ENCODE results near the gene TANGO2.

TANGO2 gene

DNA sequence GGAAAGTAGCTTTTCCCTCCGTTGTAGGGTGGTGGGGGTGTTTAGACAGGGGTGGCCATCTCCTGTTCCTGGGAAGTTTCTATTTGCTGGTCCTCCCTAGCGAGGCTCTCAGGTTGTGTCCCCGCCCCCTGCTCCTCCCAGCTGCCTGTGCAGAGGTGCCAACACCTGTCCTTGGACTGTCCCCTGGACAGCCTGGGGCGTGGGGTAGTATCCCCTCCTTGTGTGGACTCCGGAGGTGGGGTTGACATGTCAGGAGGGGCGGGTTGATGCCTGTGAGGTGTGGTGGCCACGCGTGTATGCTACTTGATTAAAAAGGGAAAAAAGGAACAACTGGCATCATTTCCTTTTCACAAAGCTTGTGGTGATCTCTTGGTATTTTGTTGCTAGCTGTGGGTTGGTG is 80.7 kb downstream of the TANGO2 start:
- H3K27me3 Mint-ChIP-seq, result no peaks in the 10 kb centered on the region
- peaks cover 52% of the 10 kb centered on the region for H3K4me1 Mint-ChIP-seq
- peak overlapping the region; percentile 95 for H3K27ac Mint-ChIP-seq
- ATAC-seq (no peak), DNase-seq (no peak)
- no peak overlapping the region for H3K4me3 Mint-ChIP-seq
- H3K9me3 Mint-ChIP-seq, result no peaks in the 10 kb centered on the region
- H3K36me3 Mint-ChIP-seq (ENCODE audit: low read depth), result peaks cover 56% of the 10 kb centered on the region

- Mint-ChIP-seq H3K36me3 (ENCODE audit: low read depth) (peaks cover 50% of the 10 kb centered on the region), H3K27me3 (no peaks in the 10 kb centered on the region), H3K27ac (peak overlapping the region; percentile 95), H3K4me3 (peak overlapping the region; percentile 11), H3K4me1 (peaks cover 49% of the 10 kb centered on the region), H3K9me3 (no peaks in the 10 kb centered on the region)
- DNase-seq (no peak), ATAC-seq (no peak)
Observed at GRCh38 chr22:20102203-20102780, 81.4 kb downstream of the TANGO2 start.

DNA sequence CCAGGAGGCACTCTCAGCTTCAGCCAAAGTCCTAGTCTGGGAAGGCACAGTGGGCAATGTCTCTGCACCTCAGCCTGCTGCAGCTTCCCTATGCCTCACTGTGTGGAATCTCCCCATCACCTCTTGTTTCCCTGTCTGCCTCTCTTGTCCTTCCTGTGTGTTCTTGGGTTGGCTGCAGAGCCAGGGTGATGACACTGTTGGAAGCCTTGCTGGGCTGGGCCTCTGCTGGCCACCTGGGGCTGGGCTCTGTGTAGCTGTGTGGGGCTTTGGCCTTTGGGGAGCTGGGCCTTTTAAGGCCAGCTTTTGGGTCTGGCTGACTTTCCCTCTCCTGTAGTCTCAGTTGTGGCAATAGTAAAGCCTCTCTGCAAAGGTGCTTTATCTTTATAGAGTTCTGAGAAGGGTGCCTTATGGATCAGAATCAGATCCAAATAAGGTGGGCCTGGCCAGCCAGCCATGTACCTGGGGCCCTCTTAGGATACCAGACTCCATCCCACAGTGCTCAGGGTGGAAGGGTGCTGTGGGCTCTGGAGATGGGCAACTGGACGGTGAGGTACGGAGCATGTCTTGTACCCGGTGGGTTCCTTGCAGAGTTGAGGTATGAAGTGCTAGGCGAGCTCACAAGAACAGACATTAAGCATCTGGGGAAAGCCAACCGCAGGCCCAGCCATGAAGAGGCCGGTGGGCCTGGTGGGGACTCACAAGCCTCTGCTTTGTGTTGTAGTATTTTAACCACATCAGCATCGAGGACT is 84.7 kb downstream of the TANGO2 start:
- Mint-ChIP-seq H3K4me1 (peaks cover 24% of the 10 kb centered on the region), H3K9me3 (no peaks in the 10 kb centered on the region), H3K36me3 (ENCODE audit: low read depth) (peaks cover 27% of the 10 kb centered on the region), H3K27ac (peak overlapping the region; percentile 31), H3K27me3 (no peaks in the 10 kb centered on the region), H3K4me3 (no peak overlapping the region)
- no peak for DNase-seq
- ATAC-seq, result no peak

DNA sequence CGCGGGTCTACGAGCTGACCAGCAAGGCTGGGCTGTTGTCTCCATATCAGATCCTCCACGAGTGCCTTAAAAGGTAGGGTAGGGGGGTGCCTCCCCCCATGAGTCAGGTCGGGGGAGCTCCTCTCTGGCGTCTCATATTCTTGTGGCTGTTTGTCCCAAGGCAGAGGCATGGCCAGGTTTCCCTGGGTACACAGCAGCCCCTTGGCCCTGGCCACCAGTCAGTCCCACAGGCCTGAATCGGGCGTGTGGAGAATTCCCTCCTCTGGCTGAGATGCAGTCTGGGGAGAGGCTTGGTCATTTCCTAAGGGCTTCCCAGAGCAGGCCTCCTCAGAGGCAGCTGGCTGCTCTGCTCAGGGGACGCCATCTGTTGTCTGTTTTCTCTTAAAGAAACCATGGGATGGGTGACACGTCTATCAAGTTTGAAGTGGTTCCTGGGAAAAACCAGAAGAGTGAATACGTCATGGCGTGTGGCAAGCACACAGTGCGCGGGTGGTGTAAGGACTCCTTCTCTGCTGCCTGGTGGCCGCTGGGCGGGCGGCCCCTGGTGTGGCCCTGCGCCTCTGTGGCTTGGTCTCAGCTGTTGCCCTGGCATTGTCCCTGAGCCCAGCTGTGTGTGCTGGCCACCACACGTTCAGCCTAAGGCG is 85.4 kb downstream of the TANGO2 start:
- Mint-ChIP-seq H3K4me3 (no peak overlapping the region), H3K9me3 (no peaks in the 10 kb centered on the region), H3K36me3 (ENCODE audit: low read depth) (peaks cover 26% of the 10 kb centered on the region), H3K4me1 (peaks cover 24% of the 10 kb centered on the region), H3K27me3 (no peaks in the 10 kb centered on the region), H3K27ac (no peak overlapping the region)
- DNase-seq, result no peak
- ATAC-seq, result no peak

DNA sequence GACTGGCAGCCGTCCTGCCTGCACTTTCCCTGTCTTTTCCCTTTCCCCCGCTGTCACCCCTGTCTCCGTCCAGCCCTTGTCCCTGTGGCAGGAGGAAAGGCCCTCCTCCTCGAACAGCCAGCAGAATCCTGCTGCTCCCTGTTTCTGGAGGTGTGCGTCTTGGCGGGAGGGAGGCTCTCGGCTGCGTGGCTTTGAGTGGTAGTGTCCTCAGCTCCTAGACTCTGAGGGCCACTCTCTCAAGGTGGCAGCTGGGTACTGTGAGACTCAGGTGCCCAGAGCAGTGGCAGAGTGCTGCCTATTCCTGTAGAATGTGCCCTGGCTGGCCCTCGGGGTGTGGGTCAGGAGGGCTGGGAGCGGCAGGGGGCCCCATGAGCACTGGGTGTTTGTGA is 85.9 kb downstream of the TANGO2 start:
- Mint-ChIP-seq H3K27ac (no peak overlapping the region), H3K9me3 (no peaks in the 10 kb centered on the region), H3K36me3 (ENCODE audit: low read depth) (peaks cover 23% of the 10 kb centered on the region), H3K4me1 (peaks cover 23% of the 10 kb centered on the region), H3K27me3 (no peaks in the 10 kb centered on the region), H3K4me3 (no peak overlapping the region)
- ATAC-seq (no peak), DNase-seq (no peak)

DNA sequence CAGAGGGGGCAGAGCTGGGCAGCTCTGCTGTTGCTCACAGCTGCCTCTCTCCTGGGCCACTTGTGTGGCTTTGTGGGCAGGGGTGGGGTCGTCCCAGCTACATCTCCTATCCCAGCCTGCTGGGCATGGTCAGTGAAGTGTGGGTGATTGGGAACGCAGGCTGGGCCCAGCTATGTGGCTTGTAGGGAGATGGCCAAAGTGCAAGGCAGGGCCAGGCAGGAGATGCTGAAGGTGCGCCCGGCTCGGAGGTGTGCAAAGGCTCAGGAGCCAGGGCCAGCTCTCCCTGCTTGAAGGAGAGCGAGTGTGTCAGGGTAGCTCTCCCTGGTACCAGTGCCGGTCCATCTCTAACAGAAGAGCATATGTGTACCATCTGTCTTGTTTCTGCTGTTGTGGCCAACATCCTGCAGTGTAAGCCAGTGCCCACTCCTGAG is 86.6 kb downstream of the TANGO2 start:
- Mint-ChIP-seq H3K4me1 (peaks cover 23% of the 10 kb centered on the region), H3K36me3 (ENCODE audit: low read depth) (peaks cover 19% of the 10 kb centered on the region), H3K4me3 (no peak overlapping the region), H3K27ac (no peak overlapping the region), H3K9me3 (no peaks in the 10 kb centered on the region), H3K27me3 (no peaks in the 10 kb centered on the region)
- DNase-seq (no peak), ATAC-seq (no peak)

- H3K27ac Mint-ChIP-seq, result no peak overlapping the region
- ATAC-seq, result no peak
- H3K9me3 Mint-ChIP-seq, result no peaks in the 10 kb centered on the region
- H3K27me3 Mint-ChIP-seq, result no peaks in the 10 kb centered on the region
- peaks cover 18% of the 10 kb centered on the region for H3K36me3 Mint-ChIP-seq (ENCODE audit: low read depth)
- H3K4me1 Mint-ChIP-seq, result peaks cover 25% of the 10 kb centered on the region
- no peak for DNase-seq
- H3K4me3 Mint-ChIP-seq, result no peak overlapping the region
Observed at GRCh38 chr22:20107951-20108756, 87.2 kb downstream of the TANGO2 start.

GRCh38 chr22:20108757-20109230 is 87.9 kb downstream of the TANGO2 start:
- Mint-ChIP-seq H3K27ac (no peak overlapping the region), H3K36me3 (ENCODE audit: low read depth) (peaks cover 15% of the 10 kb centered on the region), H3K4me1 (peaks cover 26% of the 10 kb centered on the region)

GRCh38 chr22:20109411-20110358 is 88.8 kb downstream of the TANGO2 start:
- Mint-ChIP-seq H3K27ac (peak overlapping the region; percentile 60), H3K9me3 (no peaks in the 10 kb centered on the region), H3K4me1 (peaks cover 32% of the 10 kb centered on the region), H3K27me3 (no peaks in the 10 kb centered on the region), H3K36me3 (ENCODE audit: low read depth) (peaks cover 19% of the 10 kb centered on the region), H3K4me3 (no peak overlapping the region)
- ATAC-seq (no peak), DNase-seq (no peak)

More at GRCh38 chr22:20108757-20109230, 87.9 kb downstream of the TANGO2 start:
- Mint-ChIP-seq H3K27me3 (no peaks in the 10 kb centered on the region), H3K4me3 (no peak overlapping the region), H3K9me3 (no peaks in the 10 kb centered on the region)
- no peak for ATAC-seq
- DNase-seq, result no peak

DNA sequence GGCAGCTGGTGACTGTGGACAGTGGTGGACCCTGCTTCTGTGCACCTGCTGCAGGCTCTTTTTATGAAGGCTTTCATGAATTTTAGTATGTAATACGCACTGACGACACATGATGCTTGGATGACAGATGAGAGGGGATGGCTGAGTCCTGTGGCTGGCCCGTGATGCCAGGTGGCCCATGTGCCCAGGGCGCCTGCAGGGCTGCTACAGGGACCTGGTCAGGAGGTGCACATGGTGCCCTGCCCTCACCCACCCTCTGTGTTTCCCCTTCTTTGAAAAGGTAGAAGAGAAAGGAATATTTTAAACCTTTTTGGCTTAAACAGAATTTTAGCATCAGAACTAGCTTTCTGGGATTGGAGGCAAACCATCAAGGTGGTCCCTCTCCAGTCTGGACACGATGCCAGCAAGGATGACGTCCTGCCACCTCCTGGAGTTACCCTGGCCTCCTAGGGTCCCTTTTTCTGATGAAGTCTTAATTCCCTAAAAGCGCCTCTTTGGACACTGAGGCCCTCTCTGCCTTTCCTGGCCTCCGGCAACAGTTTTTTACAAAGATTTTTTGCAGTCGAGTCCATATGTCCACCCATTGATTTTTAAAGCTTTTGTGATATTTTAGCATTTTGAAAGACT is 89.6 kb downstream of the TANGO2 start:
- H3K36me3 Mint-ChIP-seq (ENCODE audit: low read depth), result peaks cover 21% of the 10 kb centered on the region
- no peak overlapping the region for H3K4me3 Mint-ChIP-seq
- ATAC-seq (no peak), DNase-seq (no peak)
- peak overlapping the region; percentile 95 for H3K27ac Mint-ChIP-seq
- H3K9me3 Mint-ChIP-seq, result no peaks in the 10 kb centered on the region
- H3K4me1 Mint-ChIP-seq, result peaks cover 39% of the 10 kb centered on the region
- H3K27me3 Mint-ChIP-seq, result no peaks in the 10 kb centered on the region

- ATAC-seq (peak; percentile 79), DNase-seq (peak; percentile 62)
- Mint-ChIP-seq H3K27me3 (no peaks in the 10 kb centered on the region), H3K36me3 (ENCODE audit: low read depth) (peaks cover 23% of the 10 kb centered on the region), H3K4me3 (peak overlapping the region; percentile 14), H3K27ac (peak overlapping the region; percentile 95), H3K4me1 (peaks cover 41% of the 10 kb centered on the region), H3K9me3 (no peaks in the 10 kb centered on the region)
Observed at GRCh38 chr22:20111045-20111688, 90.3 kb downstream of the TANGO2 start.

DNA sequence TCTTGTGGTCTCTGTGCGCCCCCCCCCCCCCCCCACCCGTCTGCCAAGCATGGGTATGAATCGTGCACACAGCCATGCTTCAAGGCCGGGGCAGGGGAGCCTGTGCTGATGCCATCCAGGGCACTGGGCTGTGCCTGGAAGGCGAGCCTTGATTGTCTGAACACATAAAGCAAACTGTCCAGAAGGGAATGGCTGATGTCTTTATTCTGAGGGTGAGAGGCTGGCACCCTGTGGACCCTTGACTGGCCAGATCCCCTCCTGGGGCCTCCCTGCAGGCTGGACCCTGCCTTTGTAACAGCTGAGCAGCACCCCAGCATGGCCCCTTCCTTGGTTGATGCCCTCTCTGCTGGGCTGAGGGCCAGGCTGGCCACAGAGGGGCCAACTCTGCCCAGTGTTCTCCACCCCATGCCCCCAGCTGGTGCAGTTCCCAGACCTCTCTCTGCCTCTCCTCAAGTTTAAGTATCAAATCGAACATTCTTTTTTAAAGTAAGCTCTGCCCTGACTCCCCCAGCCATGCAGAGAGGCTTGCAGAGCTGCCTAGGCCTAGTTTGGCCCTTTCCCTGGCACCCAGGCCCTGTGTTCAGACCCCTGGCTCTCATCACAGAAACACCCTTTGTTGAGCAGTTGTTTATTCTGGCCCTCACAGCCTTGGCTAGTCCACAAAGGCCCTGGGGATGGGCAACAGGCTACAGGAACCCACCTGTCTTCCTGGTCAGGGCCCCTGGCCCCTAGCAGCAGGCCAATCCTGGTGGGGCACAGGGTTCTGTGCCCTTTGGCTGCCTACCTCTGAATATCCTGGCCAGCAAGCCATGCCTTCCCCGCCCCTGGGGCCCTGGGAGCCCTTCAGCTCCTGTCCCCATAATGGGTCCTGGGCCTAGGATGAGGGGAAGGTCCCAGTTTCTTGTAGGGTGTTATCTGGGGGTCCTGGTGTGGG is 91.0 kb downstream of the TANGO2 start:
- DNase-seq (no peak), ATAC-seq (peak; percentile 37)
- no peaks in the 10 kb centered on the region for H3K9me3 Mint-ChIP-seq
- no peaks in the 10 kb centered on the region for H3K27me3 Mint-ChIP-seq
- H3K4me3 Mint-ChIP-seq, result peak overlapping the region; percentile 32
- peaks cover 42% of the 10 kb centered on the region for H3K4me1 Mint-ChIP-seq
- H3K36me3 Mint-ChIP-seq (ENCODE audit: low read depth), result peaks cover 26% of the 10 kb centered on the region
- peak overlapping the region; percentile 95 for H3K27ac Mint-ChIP-seq

Measured in activated naive CD8-positive, alpha-beta T cell treated with anti-CD3 and anti-CD28 coated beads, Interleukin-2, amount 50 U/mL, for 24 hours (primary cell).